WI38 (cell line): Measurements from ENCODE around the gene PAX6.
A peak's percentile ranks its signal among the peaks of the same experiment; 100 is the strongest.

Experiments
- H3K4me3 ChIP-seq: 2 replicates; pipeline ENCODE4 v1.5.1; 2011; ENCODE audit warnings: low read depth, mild to moderate bottlenecking, control low read depth, low read length
- CTCF ChIP-seq: IDR thresholded peaks from 2 replicates; pipeline ENCODE4 v1.5.1; 2012; ENCODE audit warnings: low read depth, mild to moderate bottlenecking, control low read depth, low read length

The PAX6 gene

GRCh38 chr11:31810779-31811647 is at the start of gene PAX6:
PAX6 (minus strand) TSS chr11:31811322; CDS start chr11:31806411, 4,911 bp downstream.
- TF ChIP-seq CTCF, result no peak
- H3K4me3 ChIP-seq, result peak within 1 kb of the TSS; percentile 39

GRCh38 chr11:31860391-31860790 is 49.3 kb upstream of the PAX6 start:
- H3K4me3 ChIP-seq, result no peak overlapping the region
- no peak for TF ChIP-seq CTCF

- no peak for TF ChIP-seq CTCF
- H3K4me3 ChIP-seq, result no peak overlapping the region
These were observed 45.1 kb upstream of the PAX6 start for GRCh38 chr11:31856248-31856647.

GRCh38 chr11:31855466-31855865 is 44.3 kb upstream of the PAX6 start:
- no peak overlapping the region for H3K4me3 ChIP-seq
- no peak for TF ChIP-seq CTCF

- no peak for TF ChIP-seq CTCF
- no peak overlapping the region for H3K4me3 ChIP-seq
These were observed 39.2 kb upstream of the PAX6 start for GRCh38 chr11:31850365-31850764.

GRCh38 chr11:31847761-31848160 is 36.6 kb upstream of the PAX6 start:
- no peak overlapping the region for H3K4me3 ChIP-seq
- no peak for TF ChIP-seq CTCF

- no peak overlapping the region for H3K4me3 ChIP-seq
- no peak for TF ChIP-seq CTCF
These were observed 34.2 kb upstream of the PAX6 start for GRCh38 chr11:31845331-31845730.
